Esophagus muscularis mucosa (tissue), 4 donors: Measurements from ENCODE around the gene MAP7.

ENCODE experiments used
- CTCF ChIP-seq, 3 experiments: fragments of 200-600 bp in 2 of 3; fragments of 450-650 bp in 1 of 3; sonication (generic) in 2 of 3; IDR thresholded peaks; one replicate each; pipeline ENCODE4 v1.5.1; 2017 to 2019; ENCODE audit warnings: antibody characterized with exemption in 3 of 3, mild to moderate bottlenecking in 2 of 3, moderate library complexity in 1 of 3
- EP300 ChIP-seq: sonication (generic); formaldehyde crosslinking; IDR thresholded peaks from one replicate; pipeline ENCODE4 v1.6.1; 2017; ENCODE audit warnings: antibody characterized with exemption
- POLR2A ChIP-seq: fragments of 450-650 bp; IDR thresholded peaks from one replicate; pipeline ENCODE4 v1.6.1; 2017; ENCODE audit warnings: antibody characterized with exemption, moderate library complexity, mild to moderate bottlenecking, low read depth

GRCh38 chr6:136541395-136541794 lies 8.8 kb downstream of the MAP7 start:
- TF ChIP-seq CTCF (IDR thresholded peaks at IDR 0.05) (no peak), EP300 (no peak), POLR2A (no peak)
